Panc1 (cell line): ENCODE data around the gene ELAVL1. TPM values are rescaled to one million over a fixed set of nuclear protein-coding genes. Genes with fewer than 3 reads are reported as not detected.
"Not testable (repeated sequence)": the region's sequence is repeated elsewhere in the genome, so short reads cannot be mapped to it uniquely, and the experiment has no call there.

Experiments used
- ATAC-seq: fragments of 200-7000 bp; cut with Tn5 transposase; 2 replicates; pipeline ENCODE4 v1.9.1; 2020; ENCODE audit warnings: mild to moderate bottlenecking, moderate library complexity
- BruUV-seq: library from RNA; stranded (reverse); fragments of 400-500 nt; replicated peaks from 2 replicates; lab custom pipeline; 2021; lab: Mats Ljungman, UMichigan
- CTCF ChIA-PET: fragments of 300-600 bp; sonication (Branson Sonifier 250); formaldehyde crosslinking; loops from one replicate; lab custom pipeline; 2022; ENCODE audit warnings: antibody characterized with exemption; lab: Charles Lee
- POLR2A ChIA-PET: fragments of 300-600 bp; sonication (Branson Sonifier 250); formaldehyde crosslinking; loops from one replicate; lab custom pipeline; 2022; ENCODE audit warnings: antibody characterized with exemption; lab: Charles Lee
- DNase-seq: peaks from one replicate; pipeline ENCODE4 v3.0.0-alpha.2; 2010; ENCODE audit warnings: low read depth, low spot score
- H3K27ac ChIP-seq: 2 replicates; pipeline ENCODE4 v1.5.1; 2011; ENCODE audit warnings: mild to moderate bottlenecking, low read length, inconsistent platforms
- H3K27me3 ChIP-seq: fragments of 200-500 bp; sonication (Bioruptor generic); 2 replicates; pipeline ENCODE4 v1.6.0; 2014; ENCODE audit warnings: low read length, inconsistent platforms; ENCODE audit not compliant: control insufficient read depth, insufficient read depth
- H3K36me3 ChIP-seq: fragments of 200-500 bp; sonication (Bioruptor generic); 2 replicates; pipeline ENCODE4 v1.5.1; 2014; ENCODE audit warnings: inconsistent platforms, mild to moderate bottlenecking, low read length, moderate library complexity; ENCODE audit not compliant: control insufficient read depth, insufficient read depth
- H3K4me1 ChIP-seq: 2 replicates; pipeline ENCODE4 v1.5.1; 2011; ENCODE audit warnings: inconsistent platforms, mild to moderate bottlenecking, low read length, moderate library complexity; ENCODE audit not compliant: control insufficient read depth, insufficient read depth
- H3K4me3 ChIP-seq, 2 experiments: 2 replicates each; pipeline ENCODE4 v1.5.1; 2011 to 2012; ENCODE audit warnings: low read depth in 2 of 2, low read length in 2 of 2, mild to moderate bottlenecking in 2 of 2, inconsistent platforms in 1 of 2, moderate library complexity in 1 of 2
- H3K9me3 ChIP-seq: fragments of 200-500 bp; sonication (Bioruptor generic); 2 replicates; pipeline ENCODE4 v1.5.1; 2014; ENCODE audit warnings: low read depth, mild to moderate bottlenecking, inconsistent platforms, low read length, moderate library complexity; ENCODE audit not compliant: control insufficient read depth, insufficient read depth
- CTCF ChIP-seq: fragments of 450-650 bp; IDR thresholded peaks from 2 replicates; pipeline ENCODE4 v1.5.1; 2017; ENCODE audit warnings: mild to moderate bottlenecking
- POLR2AphosphoS5 ChIP-seq: IDR thresholded peaks from 2 replicates; pipeline ENCODE4 v1.6.1; 2012; ENCODE audit warnings: mild to moderate bottlenecking, low read depth, low read length, moderate library complexity
- REST ChIP-seq, 2 experiments: IDR thresholded peaks; 2 replicates each; pipeline ENCODE4 v1.6.1; 2011 to 2012; ENCODE audit warnings: low read depth in 2 of 2, control low read depth in 1 of 2, low read length in 1 of 2, mild to moderate bottlenecking in 1 of 2, moderate library complexity in 1 of 2; ENCODE audit not compliant: insufficient read depth in 1 of 2
- SIN3A ChIP-seq: IDR thresholded peaks from 2 replicates; pipeline ENCODE4 v1.6.1; 2012; ENCODE audit warnings: low read depth, mild to moderate bottlenecking, low read length, moderate library complexity, borderline replicate concordance; ENCODE audit not compliant: insufficient read depth
- TCF7L2 ChIP-seq: IDR thresholded peaks from 2 replicates; pipeline ENCODE4 v1.6.1; 2011; ENCODE audit warnings: mild to moderate bottlenecking, low read depth, low read length, inconsistent platforms
- in situ Hi-C: cut with HindIII; loops from 2 replicates; pipeline ENCODE4 v1.10.0; 2016; ENCODE audit warnings: low sequenced_read_pairs, low pct_unique_long_range_greater_than_20kb
- intact Hi-C: fragments of 100-400 bp; cut with micrococcal nuclease; formaldehyde crosslinking; loops from one replicate; pipeline ENCODE4 v1.10.0; 2022; ENCODE audit not compliant: unreplicated experiment
- total RNA-seq: library from RNA; stranded (reverse); gene quantifications from one replicate; pipeline ENCODE4 v1.2.1, GENCODE V29; 2021; ENCODE audit not compliant: unreplicated experiment

ELAVL1 gene
- total RNA-seq, 1 experiment from 2014 or later = 123 TPM

- no peaks in the 10 kb centered on the region for H3K4me1 ChIP-seq
- in situ Hi-C loops (no loop called here), intact Hi-C loops (no loop called here)
- POLR2A ChIA-PET = no interaction called here
- BruUV-seq = no TSS peak
- TF ChIP-seq REST (IDR thresholded peaks at IDR 0.05; ENCODE audit: insufficient read depth in 1 of 2, low read depth in 2 of 2, low read length in 1 of 2) (no peak), POLR2AphosphoS5 (no peak), CTCF (no peak), TCF7L2 (no peak), SIN3A (no peak)
- no peaks in the 10 kb centered on the region for H3K27me3 ChIP-seq
- no peaks in the 10 kb centered on the region for H3K36me3 ChIP-seq
- no peak for DNase-seq
- ATAC-seq = no peak
- no peaks in the 10 kb centered on the region for H3K9me3 ChIP-seq
- no peak overlapping the region for H3K27ac ChIP-seq
- CTCF ChIA-PET = interaction anchor here (0.6 kb wide), 1 partner anchor 26 kb away, joined by 3 read pairs; no protein-coding TSS in a partner anchor
- H3K4me3 ChIP-seq = no peak overlapping the region
Observed at GRCh38 chr19:8034178-8034525, 28.7 kb upstream of the ELAVL1 start.

- ATAC-seq, intact Hi-C loops, H3K4me1 ChIP-seq, H3K4me3 ChIP-seq, POLR2A ChIA-PET, DNase-seq, H3K27me3 ChIP-seq, in situ Hi-C loops, H3K27ac ChIP-seq, H3K36me3 ChIP-seq, BruUV-seq, H3K9me3 ChIP-seq: not testable (repeated sequence)
- CTCF ChIA-PET = interaction anchor here (0.6 kb wide), 1 partner anchor 25 kb away, joined by 3 read pairs; no protein-coding TSS in a partner anchor
Observed at GRCh38 chr19:8033287-8034177, 28.1 kb upstream of the ELAVL1 start.

- CTCF ChIA-PET = no interaction called here
- BruUV-seq = no TSS peak
- Histone ChIP-seq H3K27me3 (no peaks in the 10 kb centered on the region), H3K36me3 (no peaks in the 10 kb centered on the region), H3K27ac (no peak overlapping the region), H3K4me1 (no peaks in the 10 kb centered on the region), H3K4me3 (no peak overlapping the region), H3K9me3 (no peaks in the 10 kb centered on the region)
- in situ Hi-C loops = no loop called here
- intact Hi-C loops = no loop called here
- no peak for TF ChIP-seq TCF7L2
- no peak for TF ChIP-seq POLR2AphosphoS5
- no peak for TF ChIP-seq SIN3A
- no peak for TF ChIP-seq REST (IDR thresholded peaks at IDR 0.05; ENCODE audit: insufficient read depth in 1 of 2, low read depth in 2 of 2, low read length in 1 of 2)
- TF ChIP-seq CTCF = no peak
- DNase-seq = no peak
- ATAC-seq = no peak
- POLR2A ChIA-PET = no interaction called here
Observed at GRCh38 chr19:8030960-8031359, 25.5 kb upstream of the ELAVL1 start.
